Activated CD8-positive, alpha-beta memory T cell treated with anti-CD3 and anti-CD28 coated beads, Interleukin-2, amount 50 U/mL, for 48 hours (primary cell): ENCODE results near the gene STK38.
"Not testable (repeated sequence)": the region's sequence is repeated elsewhere in the genome, so short reads cannot be mapped to it uniquely, and the experiment has no call there.

ENCODE experiments used
- DNase-seq: peaks from one replicate; pipeline ENCODE4 v3.0.0-alpha.2; 2020

STK38 gene

DNA sequence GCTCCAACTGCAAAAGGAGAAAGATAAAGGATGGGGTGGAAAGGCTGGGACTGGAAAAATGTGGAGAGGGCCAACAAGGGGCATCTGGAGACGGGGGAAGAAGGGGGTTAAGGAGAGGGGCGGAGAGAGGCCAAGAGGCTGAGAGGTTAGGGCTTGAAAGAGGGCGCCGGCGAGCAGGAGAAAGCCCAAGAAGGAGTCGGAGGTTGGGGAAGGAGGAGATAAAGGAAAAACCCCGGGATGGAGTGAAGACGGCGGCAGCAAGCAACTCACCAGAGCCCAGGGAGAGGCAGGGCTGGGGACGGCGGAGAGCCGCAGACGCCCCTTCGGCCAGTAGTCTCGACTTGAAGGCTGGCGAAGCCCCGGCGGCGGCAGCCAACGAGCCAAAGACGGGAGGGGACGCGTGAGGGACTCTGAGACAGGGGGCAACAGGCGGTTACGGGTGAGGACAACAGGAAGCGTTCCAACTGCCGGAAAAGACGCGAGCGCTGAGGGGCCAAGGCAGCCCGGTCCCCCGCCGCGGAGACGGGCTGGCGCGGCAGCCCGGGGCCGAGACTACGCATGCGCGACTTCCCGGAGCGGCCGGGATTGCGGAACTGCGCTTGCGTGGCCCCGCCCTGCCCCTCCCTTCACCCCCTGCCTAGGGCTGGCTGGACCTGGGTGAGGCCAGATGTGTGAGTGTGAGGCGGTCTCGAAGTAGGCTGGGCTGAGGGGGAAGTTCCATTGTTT is at the start of gene STK38:
Gene STK38 (minus strand): TSS at position 560 of the 726 bp plus-strand sequence. CDS start 7,277 bp downstream, outside the sequence.
- peak; percentile 99 for DNase-seq

DNA sequence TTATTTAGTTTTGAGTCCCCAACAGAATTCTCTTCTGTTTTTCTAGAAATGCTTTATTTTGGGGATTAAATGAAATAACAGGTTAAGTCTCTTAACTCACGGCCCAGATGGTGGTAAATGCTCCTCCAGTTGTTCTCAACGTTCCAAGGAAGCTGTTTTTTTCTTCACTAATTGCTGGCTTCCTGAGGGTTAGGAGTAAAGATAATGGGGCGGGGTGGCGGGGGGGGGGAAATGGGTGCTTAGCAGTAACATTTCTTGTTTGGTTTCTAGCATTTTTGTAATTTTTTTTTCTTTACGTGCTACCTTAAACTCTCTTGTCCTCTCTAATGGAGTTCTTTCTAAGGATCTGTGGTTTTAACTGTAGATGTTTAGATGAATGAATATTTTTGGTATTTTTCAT is 49.1 kb upstream of the STK38 start:
- no peak for DNase-seq

DNA sequence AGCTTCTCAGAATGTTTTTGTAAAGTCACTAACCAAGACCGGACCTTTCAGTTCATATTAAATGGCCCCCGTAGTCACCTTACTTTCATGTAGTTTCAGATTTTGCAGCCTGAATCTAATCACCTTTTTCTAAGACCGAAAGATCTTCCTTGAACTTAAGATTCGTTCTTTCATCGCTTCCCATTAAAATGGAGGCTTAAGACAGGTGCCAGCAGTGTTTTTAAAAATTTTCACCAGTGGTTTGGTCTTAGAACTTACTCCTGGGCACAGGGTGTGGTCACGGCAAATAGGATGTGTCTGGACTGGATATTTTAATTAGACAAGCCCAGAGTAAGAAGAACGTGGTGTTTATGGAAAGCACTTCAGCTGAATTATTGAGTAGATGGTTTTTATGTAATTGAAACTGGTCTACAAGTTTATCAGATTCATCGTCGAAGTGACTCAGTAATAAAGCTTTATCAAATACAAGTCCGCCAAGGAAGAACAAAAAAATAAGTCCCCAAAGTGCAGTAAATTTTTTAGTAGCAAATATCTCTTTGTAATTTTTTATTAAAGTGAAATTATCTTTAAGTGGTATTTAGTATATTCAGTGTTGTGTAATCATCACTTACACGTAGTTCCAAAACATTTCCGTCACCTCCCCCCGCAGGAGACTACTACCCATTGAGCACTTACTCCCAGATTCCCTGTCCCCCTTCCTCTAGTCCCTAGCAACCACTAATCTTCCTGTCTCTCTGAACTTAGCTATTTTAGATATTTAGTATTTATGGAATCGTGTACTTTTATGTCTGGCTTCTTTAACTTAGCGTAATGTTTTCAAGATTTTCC is 47.8 kb upstream of the STK38 start:
- DNase-seq = no peak

DNA sequence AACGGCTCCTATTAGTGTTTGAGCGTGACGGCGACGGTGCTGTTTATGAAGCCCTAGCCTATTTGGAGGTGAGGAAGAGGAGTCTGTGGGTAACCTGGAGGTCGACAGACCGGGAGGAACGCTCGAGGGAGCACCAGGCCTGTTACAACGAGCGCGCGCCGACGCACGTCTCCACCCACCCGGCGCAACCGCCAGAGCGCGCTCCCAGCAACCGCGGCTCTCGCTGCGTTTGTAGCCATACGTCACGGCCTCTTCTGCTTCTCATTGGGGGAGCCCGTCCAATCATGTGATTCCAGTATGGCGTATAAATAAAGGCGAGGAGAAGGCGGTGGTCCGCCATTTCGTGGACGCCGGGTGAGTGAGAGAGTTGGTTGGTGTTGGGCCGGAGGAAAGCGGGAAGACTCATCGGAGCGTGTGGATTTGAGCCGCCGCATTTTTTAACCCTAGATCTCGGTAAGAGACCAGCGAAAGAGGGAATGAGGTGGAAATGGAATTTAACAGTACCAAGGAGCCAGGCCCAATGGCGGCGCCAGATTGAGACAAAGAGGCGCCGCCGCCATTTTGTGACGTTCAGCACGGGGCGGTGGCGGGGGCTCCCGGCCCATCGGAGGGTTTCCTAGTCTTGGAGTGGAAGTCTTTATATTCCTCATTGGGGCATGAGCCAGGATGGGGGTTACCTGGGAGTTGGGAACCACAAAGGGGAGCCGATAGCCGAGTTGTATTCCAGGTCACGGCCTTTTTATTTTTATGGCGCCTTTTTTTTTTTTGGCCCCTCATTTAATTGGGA is 46.9 kb upstream of the STK38 start, which contains the start of gene SRSF3:
Gene SRSF3 (plus strand): TSS at position 334 of the 787 bp plus-strand sequence. CDS start 2,401 bp downstream, outside the sequence.
- peak; percentile 96 for DNase-seq

DNA sequence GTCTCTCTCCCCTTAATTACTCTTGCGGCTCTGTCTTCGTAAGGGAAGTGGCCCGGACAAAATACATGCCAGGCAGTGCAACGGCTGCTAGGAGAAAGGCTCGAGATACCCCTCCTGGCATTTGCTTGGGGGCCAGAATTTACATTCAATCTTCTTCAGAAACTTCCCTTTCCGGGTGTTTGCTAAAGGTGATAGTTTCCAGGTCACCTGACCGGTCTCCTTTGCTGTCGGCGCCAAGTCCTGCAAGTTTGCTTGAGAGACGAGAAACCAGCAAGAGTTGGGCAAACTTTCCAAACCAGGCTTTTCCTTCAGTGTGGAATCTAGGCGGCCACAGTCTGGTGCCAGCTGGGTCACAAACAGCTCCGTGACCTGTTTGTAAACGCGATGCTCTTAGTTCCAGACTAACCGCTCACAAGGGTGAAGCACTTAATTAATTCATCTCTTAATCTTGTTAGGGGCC is 46.3 kb upstream of the STK38 start:
- DNase-seq = peak; percentile 78

DNA sequence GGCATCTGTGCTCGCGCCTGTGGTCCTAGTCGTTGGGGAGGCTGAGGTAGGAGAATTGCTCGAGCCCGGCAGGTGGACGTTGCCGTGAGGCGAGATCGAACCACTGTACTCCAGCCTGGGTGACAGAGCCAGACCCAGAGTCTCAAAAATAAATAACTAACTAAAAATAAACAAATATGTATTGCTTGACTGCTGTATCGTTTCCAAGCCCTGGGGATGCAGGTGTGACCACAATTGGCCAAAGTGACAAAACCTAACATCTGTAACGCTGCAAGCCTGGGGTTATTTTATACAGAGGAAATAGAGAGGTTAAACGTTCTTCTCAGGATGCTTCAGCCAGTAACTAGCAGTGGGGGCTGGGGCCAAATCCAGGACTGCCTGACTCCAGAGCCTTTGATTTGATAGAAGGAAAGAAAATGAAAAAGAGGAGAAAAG is 45.0 kb upstream of the STK38 start:
- no peak for DNase-seq

DNA sequence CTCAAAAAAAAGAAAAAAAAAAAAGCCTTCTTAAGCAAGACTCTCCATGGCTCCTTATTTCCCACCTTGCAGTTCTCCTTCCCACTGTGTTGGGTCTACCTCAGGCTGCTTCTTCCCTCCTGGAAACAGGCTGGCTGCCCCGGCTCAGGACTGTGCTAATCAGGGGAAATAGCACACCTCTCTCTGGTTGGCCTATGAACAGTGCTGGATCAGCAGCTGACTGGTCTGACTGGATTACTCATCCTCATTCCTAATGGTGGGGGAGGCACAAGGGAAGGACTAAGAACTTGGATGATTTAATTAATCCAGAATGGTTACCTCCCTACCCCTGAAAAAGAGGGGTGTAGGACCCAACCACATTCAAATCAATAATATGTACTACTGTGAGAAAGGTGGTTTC is 43.0 kb upstream of the STK38 start:
- DNase-seq = no peak

DNA sequence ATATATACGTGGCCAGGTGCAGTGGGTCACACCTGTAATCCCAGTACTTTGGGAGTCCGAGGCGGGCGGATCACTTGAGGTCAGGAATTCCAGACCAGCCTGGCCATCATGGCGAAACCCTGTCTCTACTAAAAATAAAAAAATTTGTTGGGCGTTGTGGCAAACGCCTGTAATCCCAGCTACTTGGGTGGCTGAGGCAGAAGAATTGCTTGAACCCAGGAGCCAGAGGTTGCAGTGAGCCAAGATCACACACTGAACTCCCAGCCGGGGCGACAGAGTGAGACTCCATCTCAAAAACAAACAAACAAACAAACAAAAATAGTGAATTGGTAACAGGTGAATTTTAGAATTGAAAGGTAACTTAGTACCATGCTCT is 41.7 kb upstream of the STK38 start:
- not testable (repeated sequence) for DNase-seq

DNA sequence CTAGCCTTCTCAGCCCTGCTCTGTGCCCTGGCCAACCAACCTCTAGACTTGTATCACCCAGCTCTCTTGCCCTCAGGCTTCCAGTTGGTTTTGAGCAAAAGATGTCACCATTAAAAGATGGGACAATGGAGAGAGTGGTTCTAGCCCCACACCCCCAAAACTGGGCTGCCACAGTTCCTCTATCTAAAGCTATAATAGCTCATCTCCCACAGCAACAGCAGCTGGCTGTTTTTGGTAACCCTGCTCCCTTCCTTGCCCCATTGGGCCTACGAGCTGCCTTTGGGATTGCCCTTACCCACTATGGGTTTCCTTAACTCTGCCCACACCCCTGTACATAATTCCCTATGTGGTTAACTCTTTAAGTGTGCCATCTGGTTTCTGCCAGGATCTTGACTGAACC is 39.3 kb upstream of the STK38 start:
- no peak for DNase-seq

DNA sequence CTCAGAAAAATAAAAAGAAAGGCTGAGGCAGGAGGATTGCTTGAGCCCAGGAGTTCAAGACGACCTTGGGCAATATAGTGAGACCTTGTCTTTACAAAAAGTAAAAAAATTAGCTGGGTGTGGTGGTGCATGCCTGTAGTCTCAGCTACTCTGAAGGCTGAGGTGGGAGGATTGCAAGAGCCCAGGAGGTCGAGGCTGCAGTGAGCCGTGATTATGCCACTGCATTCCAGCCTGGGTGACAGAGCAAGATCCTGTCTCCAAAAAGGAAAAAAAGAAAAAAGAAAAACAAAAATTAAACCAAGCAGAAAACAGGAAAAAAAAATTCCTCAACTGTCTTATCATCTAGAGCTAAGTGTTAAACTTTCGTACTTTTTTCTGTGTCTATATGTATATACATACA is 34.4 kb upstream of the STK38 start:
- no peak for DNase-seq

DNA sequence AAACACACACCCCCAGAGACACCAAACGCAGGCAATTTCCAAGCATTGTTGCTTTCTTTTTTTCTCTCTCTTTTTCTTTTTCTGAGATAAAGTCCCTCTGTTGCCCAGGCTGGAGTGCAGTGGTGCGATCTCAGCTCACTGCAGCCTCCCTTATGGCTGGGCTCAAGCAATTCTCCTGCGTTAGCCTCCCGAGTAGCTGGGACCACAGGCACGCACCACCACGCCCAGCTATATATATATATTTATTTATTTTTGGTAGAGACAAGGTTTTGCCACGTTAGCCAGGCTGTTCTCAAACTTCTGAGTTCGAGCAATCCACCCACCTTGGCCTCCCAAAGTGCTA is 32.9 kb upstream of the STK38 start:
- DNase-seq = no peak

DNA sequence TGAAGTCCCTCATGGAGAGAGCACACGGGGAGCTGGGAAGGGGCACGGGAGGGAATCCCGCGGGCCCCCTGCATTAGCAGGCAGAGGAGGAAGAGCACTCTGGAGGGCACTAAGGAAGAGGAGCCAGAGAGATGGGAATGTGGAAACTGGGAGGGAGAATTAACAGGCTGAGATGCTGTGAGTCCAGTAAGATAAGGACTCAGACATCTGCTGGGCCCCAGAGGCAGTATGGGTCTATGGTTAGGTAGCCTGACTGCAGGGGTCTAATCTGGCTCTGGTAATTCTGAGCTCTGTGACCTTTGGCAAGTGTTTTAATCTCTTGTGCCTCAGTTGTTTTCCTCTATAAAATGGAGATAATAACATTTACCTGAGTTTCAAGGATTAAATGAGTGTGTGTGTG is 31.2 kb upstream of the STK38 start:
- DNase-seq = no peak

DNA sequence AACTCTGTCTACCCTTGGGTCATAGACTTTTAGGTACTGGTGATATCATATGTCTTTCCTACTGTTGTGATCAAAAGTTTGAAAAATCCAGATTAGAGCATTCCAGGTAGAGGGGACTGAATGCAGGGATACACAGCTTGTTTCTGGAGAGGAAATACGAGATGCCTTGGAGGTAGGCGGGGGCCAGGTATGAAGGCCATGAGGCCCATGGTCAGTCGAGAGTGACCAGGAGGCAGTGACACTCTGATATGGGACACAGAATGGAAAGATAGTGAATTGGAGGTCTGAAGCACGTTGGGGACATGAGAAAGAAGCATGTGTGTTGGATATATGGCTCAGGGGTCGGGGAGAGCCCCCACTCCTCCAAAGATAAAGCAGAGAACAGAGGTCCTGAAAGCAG is 30.8 kb upstream of the STK38 start:
- no peak for DNase-seq

DNA sequence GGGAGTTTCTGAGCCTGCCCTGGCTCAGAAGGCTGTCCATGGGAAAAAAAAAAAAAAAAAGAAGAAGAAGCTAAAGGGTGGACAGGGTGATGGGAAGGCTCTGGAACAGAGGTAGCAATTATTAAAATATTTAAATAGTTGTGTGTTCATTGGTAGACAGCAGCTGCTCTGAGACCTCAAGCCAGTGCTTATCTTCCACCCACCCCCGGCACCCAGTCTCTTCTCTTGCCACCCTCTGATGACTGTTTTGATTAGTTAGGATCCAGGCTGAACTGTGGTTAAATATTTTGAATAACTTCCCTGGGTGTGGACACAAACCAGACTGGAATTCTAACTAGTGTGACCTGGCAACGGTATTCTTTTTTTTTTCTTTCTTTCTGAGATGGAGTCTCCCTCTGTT is 30.0 kb upstream of the STK38 start:
- DNase-seq = no peak

DNA sequence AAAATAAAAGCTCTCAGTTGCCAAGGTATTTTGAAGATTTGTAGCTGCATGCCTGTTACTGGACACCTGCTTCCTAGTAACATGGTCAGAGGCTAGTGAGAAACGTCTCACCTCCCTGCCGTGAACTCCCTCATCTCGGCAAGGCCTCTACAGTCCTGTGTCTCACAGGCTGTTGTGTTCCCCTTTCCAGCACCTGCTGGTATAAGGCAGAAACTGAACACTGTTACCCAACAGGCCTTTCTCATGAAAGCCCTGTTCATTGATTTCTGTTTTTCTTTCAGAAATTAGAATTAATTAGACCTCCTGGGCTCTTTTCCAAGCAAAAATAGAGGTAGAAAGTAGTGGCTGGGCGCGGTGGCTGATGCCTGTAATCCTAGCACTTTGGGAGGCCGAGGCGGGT is 29.3 kb upstream of the STK38 start:
- DNase-seq = no peak

DNA sequence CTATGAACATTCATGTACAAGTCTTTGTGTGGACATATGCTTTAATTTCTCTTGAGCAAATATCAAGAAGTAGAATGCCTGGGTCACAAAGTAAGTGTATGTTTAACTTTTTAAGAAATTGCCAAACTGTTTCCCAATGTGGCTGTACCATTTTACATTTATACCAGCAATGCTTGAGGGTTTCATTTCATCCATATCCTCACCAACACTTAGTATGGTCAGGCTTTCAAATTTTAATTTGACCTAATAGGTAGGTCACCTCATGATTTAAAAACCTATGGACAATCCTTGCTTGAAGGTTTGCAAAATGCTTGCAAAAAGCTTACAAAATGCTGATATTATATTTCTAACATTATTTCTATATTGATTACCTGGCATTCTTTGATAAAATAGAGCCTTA is 27.4 kb upstream of the STK38 start:
- no peak for DNase-seq

DNA sequence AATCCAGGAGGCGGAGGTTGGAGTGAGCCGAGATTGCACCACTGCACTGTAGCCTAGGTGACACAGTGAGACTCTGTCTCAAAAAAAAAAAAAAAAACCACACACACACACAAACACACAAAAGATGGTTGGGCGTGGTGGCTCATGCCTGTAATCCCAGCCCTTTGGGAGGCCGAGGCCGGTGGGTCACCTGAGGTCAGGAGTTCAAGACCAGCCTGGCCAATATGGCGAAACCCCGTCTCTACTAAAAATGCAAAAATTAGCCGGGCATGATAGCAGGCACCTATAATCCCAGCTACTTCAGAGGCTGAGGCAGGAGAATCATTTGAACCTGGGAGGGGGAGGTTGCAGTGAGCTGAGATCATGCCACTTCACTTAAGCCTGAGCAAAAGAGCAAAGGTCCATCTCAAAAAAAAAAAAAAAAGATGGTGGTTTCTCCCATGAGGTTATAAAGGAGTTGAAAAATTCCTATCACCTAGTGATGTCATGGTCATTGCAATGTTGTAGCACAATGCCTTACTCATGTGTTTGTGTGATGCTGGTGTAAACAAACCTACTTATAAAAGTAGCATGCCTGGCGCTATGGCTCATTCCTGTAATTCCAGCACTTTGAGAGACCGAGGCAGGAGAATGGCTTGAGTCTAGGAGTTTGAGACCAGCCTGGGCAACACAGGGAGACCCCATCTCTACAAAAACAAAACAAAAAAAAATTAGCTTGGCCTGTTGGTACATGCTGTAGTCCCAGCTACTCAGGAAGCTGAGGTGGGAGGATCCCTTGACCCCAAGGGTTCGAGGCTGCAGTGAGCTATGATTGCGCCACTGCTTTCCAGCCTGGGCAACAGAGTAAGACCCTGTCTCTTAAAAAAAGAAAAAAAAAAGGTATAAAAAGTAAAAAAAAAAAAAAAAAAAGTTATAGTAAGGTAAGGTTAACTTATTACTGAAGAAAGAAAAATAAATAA is 25.4 kb upstream of the STK38 start:
- not testable (repeated sequence) for DNase-seq

DNA sequence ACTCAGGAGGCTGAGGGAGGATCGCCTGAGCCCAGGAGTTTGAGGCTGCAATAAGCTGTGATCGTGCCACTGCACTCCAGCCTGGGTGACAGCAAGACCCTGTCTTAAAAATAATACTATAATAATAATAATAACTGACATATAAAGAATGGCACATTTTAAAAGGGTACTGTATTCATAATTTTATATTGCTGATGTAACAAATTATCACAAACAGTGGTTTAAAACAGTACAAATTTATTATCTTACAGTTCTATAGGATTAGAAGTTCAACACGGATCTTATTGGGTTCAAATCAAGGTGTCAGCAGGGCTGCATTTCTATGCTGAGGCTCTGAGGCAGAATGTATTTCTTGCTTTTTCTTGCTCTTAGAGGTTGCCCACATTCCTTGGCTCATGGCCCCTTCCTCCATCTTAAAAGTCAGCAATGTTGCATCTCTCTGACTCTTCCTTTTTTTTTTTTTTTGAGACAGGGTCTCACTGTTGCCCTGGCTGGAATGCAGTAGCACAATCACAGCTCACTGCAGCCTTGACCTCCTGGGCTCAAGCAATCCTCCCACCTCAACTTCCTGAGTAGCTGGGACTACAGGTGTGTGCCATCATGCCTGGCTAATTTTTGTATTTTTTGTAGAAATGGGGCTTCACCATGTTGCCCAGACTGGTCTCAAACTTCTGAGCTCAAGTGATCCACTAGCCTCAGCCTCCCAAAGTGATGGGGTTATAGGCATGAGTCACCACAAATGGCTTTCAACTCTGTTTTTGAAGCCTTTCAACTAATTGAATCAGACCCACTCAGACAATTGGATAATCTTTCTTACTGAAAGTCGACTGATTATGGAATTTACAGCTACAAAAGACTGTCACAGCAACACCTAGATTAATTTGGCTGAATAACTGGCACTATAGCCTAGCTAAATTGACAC is 24.1 kb upstream of the STK38 start:
- no peak for DNase-seq

DNA sequence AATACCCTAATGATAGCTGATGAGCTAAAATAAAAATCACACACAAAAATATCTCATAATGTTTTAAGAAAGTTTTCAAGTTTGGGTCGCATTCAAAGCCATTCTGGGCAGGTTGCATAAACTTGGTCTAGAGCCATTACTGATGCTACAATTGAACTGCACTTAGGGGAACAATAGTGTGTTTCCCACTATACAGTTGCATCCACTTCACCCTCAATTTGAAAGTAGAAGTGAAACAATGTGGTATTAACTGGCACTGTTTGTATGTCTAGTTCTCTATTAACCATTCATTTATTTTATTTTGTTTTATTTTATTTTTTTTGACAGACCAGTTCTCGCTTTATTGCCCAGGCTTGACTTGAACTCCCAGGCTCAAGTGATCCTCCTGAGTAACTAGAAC is 23.0 kb upstream of the STK38 start:
- no peak for DNase-seq

DNA sequence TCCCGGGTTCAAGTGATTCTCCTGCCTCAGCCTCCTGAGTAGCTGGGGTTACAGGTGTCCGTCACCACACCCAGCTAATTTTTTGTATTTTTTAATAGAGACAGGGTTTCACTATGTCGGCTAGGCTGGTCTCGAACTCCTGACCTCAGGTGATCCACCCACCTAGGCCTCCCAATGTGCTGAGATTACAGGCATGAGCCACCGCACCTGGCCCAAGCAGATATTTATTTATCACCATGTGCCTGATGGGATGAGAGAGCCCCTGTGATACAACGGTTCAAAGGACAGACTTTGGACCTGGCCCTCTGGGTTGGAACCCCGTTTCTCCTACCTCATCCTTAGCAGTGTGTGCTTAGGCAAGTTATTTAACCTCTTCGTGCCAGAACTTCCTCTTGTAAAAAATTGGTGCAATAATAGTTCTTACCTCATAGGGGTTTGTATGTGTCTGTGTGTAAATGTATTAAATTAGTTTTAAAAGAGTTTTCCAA is 19.2 kb upstream of the STK38 start:
- DNase-seq = no peak

DNA sequence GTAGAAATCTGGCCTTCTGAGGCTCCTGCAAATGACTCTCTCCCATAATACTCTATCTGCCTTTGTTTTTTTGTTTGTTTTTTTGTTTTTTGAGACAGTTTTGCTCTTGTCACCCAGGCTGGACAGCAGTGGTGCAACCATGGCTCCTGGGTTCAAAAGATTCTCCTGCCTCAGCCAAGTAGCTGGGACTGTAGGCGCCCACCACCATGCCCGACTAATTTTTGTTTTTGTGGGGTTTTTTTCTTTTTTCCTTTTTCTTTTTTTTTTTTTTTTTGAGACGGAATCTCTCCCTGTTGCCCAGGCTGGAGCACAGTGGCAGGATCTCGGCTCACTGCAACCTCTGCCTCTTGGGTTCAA is 16.6 kb upstream of the STK38 start:
- DNase-seq = no peak
